Retinal pigment epithelial cell (primary cell): ENCODE measurements around the gene PRODH2.
"Not testable (repeated sequence)": the region's sequence is repeated elsewhere in the genome, so short reads cannot be mapped to it uniquely, and the experiment has no call there.

Experiments
- DNase-seq: peaks from one replicate; pipeline ENCODE4 v3.0.0-alpha.2; 2010; ENCODE audit warnings: low read depth
- H3K4me3 ChIP-seq: 2 replicates; pipeline ENCODE4 v1.5.1; 2011; ENCODE audit warnings: mild to moderate bottlenecking, low read length, control low read depth, moderate library complexity
- CTCF ChIP-seq: conservative IDR thresholded peaks from 2 replicates; pipeline ENCODE4 v1.5.1; 2011; ENCODE audit warnings: low read depth, low read length, control low read depth, inconsistent platforms

The PRODH2 gene

GRCh38 chr19:35777086-35777841, 35.4 kb downstream of the PRODH2 start:
- TF ChIP-seq CTCF = no peak
- DNase-seq = no peak
- H3K4me3 ChIP-seq = no peak overlapping the region

- H3K4me3 ChIP-seq = peak overlapping the region; percentile 67
- TF ChIP-seq CTCF = no peak
Measured at GRCh38 chr19:35776102-35776788, 36.4 kb downstream of the PRODH2 start.

GRCh38 chr19:35775298-35776101, 37.1 kb downstream of the PRODH2 start, which contains the start of gene ARHGAP33:
Gene ARHGAP33 (plus strand): TSS chr19:35775564. CDS start chr19:35775659, 95 bp downstream.
- DNase-seq = peak; percentile 80
- no peak for TF ChIP-seq CTCF
- H3K4me3 ChIP-seq = peak within 1 kb of the TSS; percentile 67

More at GRCh38 chr19:35776102-35776788, 36.4 kb downstream of the PRODH2 start:
- no peak for DNase-seq

- TF ChIP-seq CTCF = no peak
- H3K4me3 ChIP-seq = peak overlapping the region; percentile 36
- no peak for DNase-seq
Measured at GRCh38 chr19:35775046-35775297, 37.7 kb downstream of the PRODH2 start.

- DNase-seq = no peak
- no peak for TF ChIP-seq CTCF
- H3K4me3 ChIP-seq = peak overlapping the region; percentile 36
Measured at GRCh38 chr19:35774274-35775045, 38.2 kb downstream of the PRODH2 start.

- no peak for DNase-seq
- TF ChIP-seq CTCF = no peak
- no peak overlapping the region for H3K4me3 ChIP-seq
Measured at GRCh38 chr19:35773020-35773806, 39.4 kb downstream of the PRODH2 start.

- DNase-seq, H3K4me3 ChIP-seq: not testable (repeated sequence)
Measured at GRCh38 chr19:35772362-35772761, 40.3 kb downstream of the PRODH2 start.
